ENCODE data around the gene OR5K3.

Gene OR5K3

DNA sequence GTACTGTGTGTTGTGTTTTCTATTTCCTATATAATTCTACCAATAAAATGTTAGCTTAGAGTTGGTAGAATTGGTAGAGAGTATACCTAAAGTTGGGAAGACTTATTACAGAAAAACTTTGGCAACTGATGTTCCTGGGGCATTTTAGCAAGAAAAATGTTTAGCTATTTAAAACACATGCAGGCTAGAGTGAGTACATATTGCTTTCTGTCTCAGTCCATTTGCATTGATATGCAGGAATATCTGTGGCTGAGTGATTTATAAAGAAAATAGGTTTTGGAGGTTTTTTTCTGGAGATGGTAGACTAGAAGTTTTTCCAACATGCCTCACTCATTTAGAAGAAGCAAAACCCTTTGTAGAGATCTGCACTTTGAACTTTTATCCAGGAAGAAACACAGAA is 42.1 kb downstream of the OR5K3 start:
- in situ Hi-C loops (cut with HindIII; ENCODE audit: low sequenced_read_pairs): no loop called here

DNA sequence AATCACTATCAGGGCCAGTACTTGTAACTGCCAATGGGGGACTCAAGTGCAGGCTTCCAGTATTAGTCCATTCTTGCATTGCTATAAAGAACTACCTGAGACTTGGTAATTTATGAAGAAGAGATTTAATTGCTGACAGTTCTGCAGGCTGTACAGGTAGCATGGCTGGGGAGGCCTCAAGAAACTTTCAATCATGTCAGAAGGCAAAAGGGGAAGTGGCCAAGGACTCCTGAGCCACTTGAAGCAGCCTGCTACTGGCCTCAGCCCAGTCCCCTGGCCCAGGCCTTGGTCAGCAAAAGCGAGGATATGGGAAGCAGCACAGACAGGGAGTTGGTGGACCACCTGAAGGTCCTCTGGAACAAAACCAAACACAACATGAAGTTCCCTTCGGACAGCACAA is 43.3 kb downstream of the OR5K3 start:
- in situ Hi-C loops (cut with HindIII; ENCODE audit: low sequenced_read_pairs): no loop called here

DNA sequence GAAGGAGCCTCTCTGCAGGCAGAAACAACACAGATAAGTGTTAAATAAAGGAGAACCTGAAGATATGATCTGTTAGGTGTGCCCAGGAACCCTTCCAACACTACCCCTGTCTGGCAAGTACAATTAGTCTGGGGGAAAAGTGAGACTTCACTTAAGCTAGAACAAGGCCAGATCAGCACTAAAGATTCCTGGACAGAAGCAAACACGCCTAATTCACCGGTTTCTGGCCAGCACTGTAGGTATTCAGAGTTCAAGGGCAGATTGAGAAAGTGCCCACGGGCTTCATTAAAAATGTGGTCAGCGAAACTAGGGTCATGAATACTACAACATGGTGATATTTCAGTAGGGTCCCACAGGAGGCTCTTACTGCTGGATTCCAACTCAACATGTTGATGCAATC is 43.9 kb downstream of the OR5K3 start:
- in situ Hi-C loops (cut with HindIII; ENCODE audit: low sequenced_read_pairs): no loop called here

DNA sequence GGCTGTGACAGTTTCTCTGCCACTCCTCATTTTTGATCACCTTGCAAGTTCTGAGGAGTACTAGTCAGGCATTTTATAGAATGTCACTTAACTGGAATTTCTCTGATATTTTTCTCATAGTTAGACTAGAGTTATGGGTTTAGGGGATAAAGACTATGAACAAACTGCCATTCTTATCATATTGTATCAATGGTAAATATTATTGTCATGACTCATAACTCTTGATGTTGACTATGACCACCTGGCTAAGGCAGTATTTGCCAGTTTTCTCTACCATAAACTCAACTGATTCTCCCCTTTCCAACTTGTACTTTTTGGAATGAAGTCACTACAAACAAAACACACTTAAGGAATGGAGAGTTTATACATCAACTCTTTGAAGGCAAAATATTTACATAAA is 49.8 kb downstream of the OR5K3 start:
- in situ Hi-C loops (cut with HindIII; ENCODE audit: low sequenced_read_pairs): no loop called here
